ENCODE data around the gene CNTN4.

The CNTN4 gene

DNA sequence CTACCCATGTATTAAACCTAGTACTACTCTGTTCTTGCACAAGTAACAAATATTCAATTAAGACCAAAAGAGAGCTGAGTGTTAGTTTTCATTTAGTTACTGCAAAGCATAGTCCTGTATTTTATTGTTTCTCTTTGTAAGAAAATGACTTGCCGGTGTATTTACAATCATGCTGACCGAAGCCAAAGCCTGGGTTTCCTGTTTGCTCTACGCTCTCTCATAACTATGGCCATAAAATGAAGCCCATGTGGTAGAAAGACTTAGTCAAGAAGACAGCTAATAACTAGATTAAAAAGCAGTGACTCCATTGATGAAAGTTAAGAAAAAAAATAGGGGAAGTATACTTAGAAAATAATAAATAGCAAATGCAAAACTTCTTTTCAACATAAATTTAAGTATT, 479.9 kb downstream of the CNTN4 start:
- DNase-seq, result no peak
- Histone ChIP-seq H3K9me3 (ENCODE audit: severe bottlenecking) (no peaks in the 10 kb centered on the region), H3K36me3 (no peaks in the 10 kb centered on the region), H3K27ac (no peak overlapping the region), H3K27me3 (ENCODE audit: insufficient read depth, low read depth, severe bottlenecking) (no peaks in the 10 kb centered on the region), H3K4me3 (ENCODE audit: low read depth, low read length) (no peak overlapping the region)
- no peak for TF ChIP-seq CTCF (IDR thresholded peaks at IDR 0.05; ENCODE audit: low read depth, low read length)

DNA sequence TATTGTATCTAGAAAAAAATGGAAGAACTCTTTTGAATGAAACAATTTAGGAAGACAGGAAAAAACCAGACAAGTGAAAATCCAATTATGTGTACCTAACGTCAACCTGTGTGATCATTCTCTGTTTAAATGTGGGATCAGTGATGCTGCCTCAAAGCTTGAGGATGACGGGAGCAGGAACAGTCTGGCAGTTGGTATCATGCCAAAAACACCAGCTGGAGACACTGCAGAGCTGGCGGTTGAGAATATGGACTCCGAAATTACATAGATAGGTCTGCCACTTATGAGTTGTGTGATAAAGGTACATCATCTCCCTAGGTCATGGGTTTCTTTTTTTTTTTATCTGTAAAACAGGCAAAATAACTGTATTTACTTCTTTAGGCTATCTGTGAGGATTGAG, 480.5 kb downstream of the CNTN4 start:
- DNase-seq, result no peak

DNA sequence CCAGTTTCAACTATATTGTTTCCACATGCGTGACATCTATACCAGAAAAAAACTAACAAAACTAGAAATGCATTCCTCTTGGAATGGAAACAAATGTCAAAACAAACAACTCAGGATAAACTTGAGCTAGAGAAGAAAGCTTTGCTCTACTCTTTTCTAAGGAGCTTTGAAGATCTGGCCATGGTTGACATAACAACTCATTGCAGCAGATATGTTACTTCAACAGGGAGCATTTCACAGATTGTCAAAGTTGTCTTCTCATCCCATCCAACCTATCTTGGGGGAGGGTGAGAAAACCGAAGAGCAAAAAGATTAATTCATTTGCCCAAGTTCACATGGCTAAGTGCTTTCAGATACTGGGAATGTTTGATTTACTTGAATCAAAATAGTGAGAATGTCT, 484.4 kb downstream of the CNTN4 start:
- DNase-seq, result no peak
- Histone ChIP-seq H3K27ac (no peak overlapping the region), H3K27me3 (ENCODE audit: insufficient read depth, low read depth, severe bottlenecking) (no peaks in the 10 kb centered on the region), H3K4me3 (ENCODE audit: low read depth, low read length) (no peak overlapping the region), H3K36me3 (no peaks in the 10 kb centered on the region), H3K9me3 (ENCODE audit: severe bottlenecking) (no peaks in the 10 kb centered on the region)
- TF ChIP-seq CTCF (IDR thresholded peaks at IDR 0.05; ENCODE audit: low read depth, low read length), result no peak

More for the DNA sequence above, 480.5 kb downstream of the CNTN4 start:
- Histone ChIP-seq H3K27me3 (ENCODE audit: insufficient read depth, low read depth, severe bottlenecking) (no peaks in the 10 kb centered on the region), H3K27ac (no peak overlapping the region), H3K9me3 (ENCODE audit: severe bottlenecking) (no peaks in the 10 kb centered on the region), H3K36me3 (no peaks in the 10 kb centered on the region), H3K4me3 (ENCODE audit: low read depth, low read length) (no peak overlapping the region)
- no peak for TF ChIP-seq CTCF (IDR thresholded peaks at IDR 0.05; ENCODE audit: low read depth, low read length)

DNA sequence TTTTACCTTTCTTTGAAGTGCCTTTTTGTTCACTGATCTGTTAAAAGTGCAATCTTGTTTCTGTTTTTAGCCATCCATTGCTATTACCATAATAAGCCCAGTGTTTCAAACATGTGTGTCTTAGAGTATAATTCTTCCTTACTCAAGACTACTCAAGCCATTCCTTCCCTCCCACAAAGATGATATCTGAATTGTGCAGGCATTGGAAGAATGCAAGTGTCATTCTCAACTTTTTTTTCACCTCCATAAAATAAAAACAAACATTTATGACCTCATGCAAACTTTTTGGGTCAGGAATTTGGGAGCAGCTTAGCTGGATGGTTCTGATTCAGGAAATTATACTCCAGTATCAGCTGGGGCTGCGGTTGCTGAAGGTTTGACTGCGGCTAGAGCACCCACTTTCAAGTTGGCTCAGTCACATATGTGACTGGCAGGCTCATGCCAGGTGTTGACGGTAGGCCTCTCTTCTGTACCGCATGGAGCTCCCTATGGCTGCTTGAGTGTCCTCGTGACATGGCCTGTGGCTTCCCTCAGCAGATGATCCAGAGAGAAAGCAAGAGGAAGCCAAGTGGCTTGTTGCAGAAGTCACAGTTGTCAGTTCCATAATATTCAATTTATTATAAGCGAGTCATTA, 490.8 kb downstream of the CNTN4 start:
- Histone ChIP-seq H3K36me3 (no peaks in the 10 kb centered on the region), H3K27ac (no peak overlapping the region), H3K27me3 (ENCODE audit: insufficient read depth, low read depth, severe bottlenecking) (no peaks in the 10 kb centered on the region), H3K9me3 (ENCODE audit: severe bottlenecking) (no peaks in the 10 kb centered on the region), H3K4me3 (ENCODE audit: low read depth, low read length) (no peak overlapping the region)
- DNase-seq, result no peak
- TF ChIP-seq CTCF (IDR thresholded peaks at IDR 0.05; ENCODE audit: low read depth, low read length), result no peak

DNA sequence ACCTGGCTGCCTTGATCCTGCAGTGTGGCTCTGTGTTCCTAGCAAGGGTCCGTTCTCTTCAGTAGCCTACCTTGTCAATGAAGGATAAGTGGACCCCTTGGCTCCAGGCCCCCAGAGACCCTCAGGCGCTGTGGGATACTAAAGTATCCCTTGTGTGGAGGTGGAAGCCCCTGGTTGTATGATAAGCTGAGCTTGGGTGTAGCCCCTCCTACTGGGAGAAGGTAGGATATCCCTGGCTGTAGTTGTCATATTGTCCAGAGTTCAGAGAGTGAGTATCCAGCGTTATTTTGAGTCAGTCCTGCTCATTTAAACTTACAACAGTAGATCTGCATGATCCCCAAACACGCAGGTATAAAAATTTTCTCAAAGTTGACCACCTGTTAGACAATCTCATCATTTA, 496.8 kb downstream of the CNTN4 start:
- H3K27ac ChIP-seq, result no peak overlapping the region
- no peaks in the 10 kb centered on the region for H3K36me3 ChIP-seq
- DNase-seq, result no peak
- no peak overlapping the region for H3K4me3 ChIP-seq (ENCODE audit: low read depth, low read length)
- TF ChIP-seq CTCF (IDR thresholded peaks at IDR 0.05; ENCODE audit: low read depth, low read length), result peak; percentile 33; the same call in 1 of the 2 replicates
- no peaks in the 10 kb centered on the region for H3K9me3 ChIP-seq (ENCODE audit: severe bottlenecking)
- no peaks in the 10 kb centered on the region for H3K27me3 ChIP-seq (ENCODE audit: insufficient read depth, low read depth, severe bottlenecking)

GRCh38 chr3:2597615-2598014, 498.9 kb downstream of the CNTN4 start:
- no peaks in the 10 kb centered on the region for H3K27me3 ChIP-seq (ENCODE audit: insufficient read depth, low read depth, severe bottlenecking)
- H3K9me3 ChIP-seq (ENCODE audit: severe bottlenecking), result no peaks in the 10 kb centered on the region
- TF ChIP-seq CTCF (IDR thresholded peaks at IDR 0.05; ENCODE audit: low read depth, low read length), result no peak
- no peak for DNase-seq
- H3K27ac ChIP-seq, result no peak overlapping the region
- H3K4me3 ChIP-seq (ENCODE audit: low read depth, low read length), result no peak overlapping the region
- no peaks in the 10 kb centered on the region for H3K36me3 ChIP-seq
